ENCODE results near the gene NPIPA5.
"Not testable (repeated sequence)": the region's sequence is repeated elsewhere in the genome, so short reads cannot be mapped to it uniquely, and the experiment has no call there.

Gene NPIPA5

DNA sequence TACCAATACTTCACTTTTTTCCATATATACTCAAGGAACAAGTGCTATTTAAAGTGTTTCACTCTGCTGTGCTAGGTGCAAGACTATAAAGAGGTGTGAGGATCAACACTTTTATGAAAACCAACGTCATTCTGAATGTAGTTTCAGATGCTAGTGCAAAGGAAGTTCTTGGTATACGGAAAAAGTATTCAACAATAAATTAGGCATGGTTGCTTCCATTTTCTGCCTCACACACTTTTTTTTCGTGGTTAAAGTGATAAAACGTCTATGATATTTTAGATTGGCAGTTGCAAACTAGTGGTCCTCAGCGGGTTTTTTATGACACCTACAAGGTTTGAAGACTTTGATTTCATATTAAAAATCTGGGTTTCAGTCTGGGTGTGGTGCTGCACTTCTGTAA is 11.8 kb upstream of the NPIPA5 start:
- DNase-seq (ENCODE audit: low spot score) = not testable (repeated sequence)

DNA sequence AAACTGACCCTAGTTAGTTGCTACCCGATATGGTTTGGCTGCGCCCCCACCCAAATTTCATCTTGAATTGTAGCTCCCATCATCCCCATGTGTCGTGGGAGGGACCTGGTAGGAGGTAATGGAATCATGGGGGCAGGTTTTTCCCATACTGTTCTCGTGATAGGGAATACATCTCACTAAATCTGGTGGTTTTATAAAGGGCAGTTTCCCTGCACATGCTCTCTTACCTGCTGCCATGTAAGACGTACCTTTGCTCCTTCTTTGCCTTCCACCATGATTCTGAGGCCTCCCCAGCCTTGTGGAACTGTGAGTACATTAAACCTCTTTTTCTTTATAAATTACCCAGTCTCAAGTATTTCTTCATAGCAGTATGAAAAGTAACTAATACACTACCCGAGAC is 10.0 kb upstream of the NPIPA5 start:
- not testable (repeated sequence) for DNase-seq (ENCODE audit: low spot score)

DNA sequence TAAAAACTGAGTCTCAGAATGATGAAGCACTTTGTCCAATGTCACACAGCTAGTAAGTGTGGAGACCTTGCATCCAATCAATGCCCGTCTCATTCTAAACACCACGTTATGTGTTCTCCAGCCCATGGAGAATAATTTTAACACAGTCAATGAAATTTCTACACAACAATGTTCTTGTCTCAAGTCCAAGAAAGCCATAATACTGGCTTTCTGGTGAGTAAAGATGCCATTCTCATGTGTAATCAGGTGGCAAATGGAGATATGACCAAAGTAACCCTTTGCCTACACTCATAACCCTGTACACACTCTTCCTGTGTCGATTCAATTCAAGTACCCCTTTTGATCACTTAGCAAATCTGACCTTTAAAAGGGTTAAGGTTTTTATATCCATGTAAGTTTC is 4.7 kb upstream of the NPIPA5 start:
- not testable (repeated sequence) for DNase-seq (ENCODE audit: low spot score)

DNA sequence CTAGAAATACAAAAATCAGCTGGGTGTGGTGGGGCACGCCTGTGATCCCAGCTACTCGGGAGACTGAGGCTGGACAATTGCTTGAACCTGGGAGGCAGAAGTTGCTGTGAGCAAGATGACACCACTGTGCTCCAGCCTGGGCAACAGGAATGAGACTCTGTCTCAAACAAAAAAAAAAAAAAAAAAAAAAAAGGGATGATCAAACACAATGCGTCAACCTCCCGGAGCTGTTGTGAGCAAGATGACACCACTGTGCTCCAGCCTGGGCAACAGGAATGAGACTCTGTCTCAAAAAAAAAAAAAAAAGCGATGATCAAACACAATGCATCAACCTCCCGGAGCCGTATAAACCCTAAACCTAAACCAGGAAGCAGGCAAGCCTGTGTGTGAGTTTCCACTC is 20.6 kb downstream of the NPIPA5 start:
- not testable (repeated sequence) for DNase-seq (ENCODE audit: low spot score)

DNA sequence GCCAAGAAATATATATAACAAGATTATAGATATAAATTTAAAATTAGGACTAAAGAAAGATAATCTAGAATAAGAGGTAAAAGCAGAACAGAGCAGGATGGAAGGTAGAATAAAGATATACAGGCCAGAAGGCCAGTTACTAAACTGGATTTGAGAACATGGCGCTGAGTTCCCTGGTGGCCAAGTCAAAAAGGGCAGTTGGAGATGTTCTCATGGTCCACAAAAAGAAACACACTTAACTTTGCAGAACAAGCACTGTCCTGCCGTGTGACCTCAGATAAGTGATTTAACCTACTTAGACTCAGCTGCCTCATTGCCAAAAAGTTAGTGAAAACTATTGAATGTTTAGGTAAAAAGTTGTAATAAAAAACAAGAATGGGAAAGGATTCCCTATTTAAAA is 23.2 kb downstream of the NPIPA5 start:
- DNase-seq (ENCODE audit: low spot score) = not testable (repeated sequence)

DNA sequence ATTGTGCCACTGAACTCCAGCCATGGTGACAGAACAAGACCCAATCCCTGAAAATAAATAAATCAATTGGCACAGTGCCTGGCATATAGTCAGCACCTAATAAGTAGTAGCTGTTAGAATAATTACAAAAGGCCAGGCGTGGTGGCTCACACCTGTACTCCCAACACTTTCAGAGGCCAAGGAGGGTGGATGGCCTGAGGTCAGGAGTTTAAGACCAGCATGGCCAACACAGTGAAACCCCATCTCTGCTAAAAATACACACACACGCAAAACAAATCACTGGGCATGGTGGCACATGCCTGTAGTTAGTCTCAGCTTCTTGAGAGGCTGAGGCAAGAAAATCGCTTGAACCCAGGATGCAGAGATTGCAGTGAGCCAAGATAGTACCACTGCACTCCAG is 25.2 kb downstream of the NPIPA5 start:
- not testable (repeated sequence) for DNase-seq (ENCODE audit: low spot score)

DNA sequence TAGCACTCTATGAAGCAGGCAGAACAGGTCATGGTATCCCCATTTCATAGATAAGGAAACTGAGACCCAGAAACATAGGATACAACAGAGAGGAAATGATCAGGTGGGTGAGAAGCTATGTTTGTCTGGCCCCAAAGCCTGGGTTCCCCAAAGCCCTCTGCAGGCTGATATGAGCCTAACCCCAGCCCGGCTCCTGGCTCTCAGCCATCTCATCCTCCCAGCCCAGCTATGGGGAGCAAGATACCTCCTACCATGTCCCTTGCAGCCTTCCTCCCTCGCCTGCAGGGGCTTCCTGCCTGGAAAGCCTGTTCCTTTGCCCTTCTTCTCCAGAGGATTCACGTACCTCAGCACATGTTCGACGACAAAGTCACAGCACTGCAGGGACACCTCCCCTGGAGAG is 26.3 kb downstream of the NPIPA5 start:
- DNase-seq (ENCODE audit: low spot score) = not testable (repeated sequence)

DNA sequence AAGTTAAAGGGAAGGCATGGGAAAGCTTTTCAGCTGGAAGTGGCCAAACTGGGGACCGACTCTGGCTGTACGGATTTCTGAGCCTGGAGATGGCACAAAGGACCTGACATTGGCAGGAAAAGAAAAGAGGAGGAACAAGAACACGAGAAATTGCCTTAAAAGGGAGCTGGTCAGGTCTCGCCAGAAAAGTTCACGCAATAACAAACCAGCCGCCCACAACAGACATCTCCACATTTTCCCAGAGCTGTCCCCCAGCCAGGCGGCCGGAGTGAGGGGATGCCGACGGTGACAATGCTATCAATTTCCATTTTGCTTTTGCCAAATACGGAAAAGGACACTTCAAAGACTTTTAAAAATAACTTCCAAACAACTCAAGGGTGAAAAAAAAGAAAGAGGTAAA is 26.8 kb downstream of the NPIPA5 start:
- DNase-seq (ENCODE audit: low spot score) = not testable (repeated sequence)

DNA sequence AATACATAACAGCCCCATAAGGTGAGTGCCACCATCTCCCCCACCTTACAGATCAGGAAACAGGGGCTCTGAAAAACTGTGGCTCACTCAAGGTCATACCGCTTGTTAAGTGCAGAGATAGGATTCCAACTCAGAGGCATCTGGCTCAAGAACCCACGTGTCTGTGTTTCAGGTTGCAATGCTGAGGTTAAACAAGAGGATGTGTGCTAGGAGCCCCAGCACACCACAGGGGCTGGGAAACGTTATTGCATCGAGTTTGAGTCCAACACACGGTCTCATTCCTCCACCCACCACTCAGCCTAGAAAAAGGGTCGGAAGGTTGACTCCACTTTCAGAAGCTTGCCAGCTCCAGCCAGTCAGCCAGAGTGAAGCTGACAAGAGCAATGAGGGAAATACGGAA is 29.4 kb downstream of the NPIPA5 start:
- not testable (repeated sequence) for DNase-seq (ENCODE audit: low spot score)

DNA sequence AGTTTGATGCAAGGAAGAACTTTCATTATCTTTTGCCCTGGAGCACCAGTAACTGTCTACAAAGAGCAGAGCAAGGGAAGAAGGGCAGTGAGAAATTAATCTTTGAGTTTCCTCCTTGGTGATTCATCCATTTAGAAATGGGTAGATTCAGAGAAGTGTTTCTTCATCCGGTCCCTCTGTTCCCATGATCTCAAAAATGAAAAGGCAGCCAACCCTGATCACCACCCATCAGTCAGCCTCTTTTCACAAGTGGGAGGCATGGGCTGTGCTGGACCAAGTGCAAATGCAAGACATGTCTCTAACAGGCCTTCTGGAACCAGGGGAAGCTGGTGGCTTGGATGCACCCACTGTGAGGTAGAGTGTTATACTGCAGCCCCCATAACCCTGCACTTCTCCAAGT is 35.8 kb downstream of the NPIPA5 start:
- not testable (repeated sequence) for DNase-seq (ENCODE audit: low spot score)

DNA sequence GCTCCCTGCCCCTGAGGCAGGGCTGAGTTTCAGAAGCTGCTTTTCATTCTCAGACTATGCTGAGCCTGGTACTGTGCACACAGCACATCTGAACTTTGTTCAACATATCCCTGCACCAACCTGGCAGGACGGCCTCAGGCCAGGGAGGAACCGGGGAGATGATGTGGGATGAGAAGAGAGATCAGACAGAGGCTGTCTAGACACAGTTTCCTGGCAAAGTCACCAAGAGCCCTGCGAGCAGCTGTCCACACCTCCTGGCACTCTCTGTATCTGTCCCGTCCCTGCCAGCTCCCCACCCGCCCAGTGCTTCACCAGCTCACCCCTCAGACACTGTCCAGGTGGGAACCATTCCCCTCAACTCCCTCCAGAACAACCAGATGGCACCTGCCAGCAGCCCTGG is 39.1 kb downstream of the NPIPA5 start:
- DNase-seq (ENCODE audit: low spot score) = not testable (repeated sequence)

DNA sequence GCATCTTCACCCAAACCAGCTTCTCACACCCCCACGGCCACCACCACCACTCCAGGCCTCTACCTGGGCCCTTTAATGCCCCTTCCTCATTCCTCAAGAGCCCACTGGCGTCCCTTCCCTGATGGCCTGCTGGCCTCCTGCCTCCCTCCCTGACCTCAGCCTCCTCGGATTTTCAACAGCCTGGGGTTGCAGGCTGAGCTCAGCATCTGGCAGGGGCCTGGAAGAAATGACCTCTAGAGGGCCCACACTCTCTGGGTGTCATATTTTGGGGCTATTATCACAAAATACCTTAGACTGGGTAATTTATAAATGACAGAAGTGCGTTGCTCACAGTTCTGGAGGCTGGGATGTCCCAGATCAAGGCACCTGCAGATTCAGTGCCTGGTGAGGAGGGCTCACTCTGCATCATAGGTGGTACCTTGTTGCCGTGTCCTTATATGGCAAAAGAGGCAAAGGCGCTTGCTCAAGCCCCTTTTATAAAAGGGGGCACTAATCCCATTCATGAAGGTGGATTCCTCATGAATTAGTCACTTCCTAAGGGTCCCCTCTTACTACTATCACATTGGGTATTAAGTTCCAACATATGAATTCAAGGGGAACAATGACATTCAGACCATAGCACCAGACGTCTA is 40.0 kb downstream of the NPIPA5 start:
- not testable (repeated sequence) for DNase-seq (ENCODE audit: low spot score)

DNA sequence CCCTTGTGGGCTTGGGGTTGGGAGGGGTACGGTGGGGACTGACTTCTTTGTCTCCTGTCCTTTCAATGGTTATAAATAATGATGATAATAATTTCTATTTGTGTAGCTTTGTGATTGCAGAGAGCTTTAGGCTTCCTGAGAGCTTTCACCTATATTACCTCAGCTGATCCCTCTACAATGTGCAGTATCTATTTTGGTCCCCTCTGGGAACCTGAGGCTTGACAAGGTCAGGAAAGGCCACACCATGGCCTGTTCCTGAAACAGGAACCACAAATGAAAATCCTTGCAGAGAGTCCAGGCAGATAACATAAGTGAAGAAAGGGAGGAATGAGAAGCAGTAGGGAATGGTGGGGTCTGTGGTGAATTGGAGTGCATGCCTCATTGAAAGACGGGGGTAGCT is 42.5 kb downstream of the NPIPA5 start:
- not testable (repeated sequence) for DNase-seq (ENCODE audit: low spot score)

DNA sequence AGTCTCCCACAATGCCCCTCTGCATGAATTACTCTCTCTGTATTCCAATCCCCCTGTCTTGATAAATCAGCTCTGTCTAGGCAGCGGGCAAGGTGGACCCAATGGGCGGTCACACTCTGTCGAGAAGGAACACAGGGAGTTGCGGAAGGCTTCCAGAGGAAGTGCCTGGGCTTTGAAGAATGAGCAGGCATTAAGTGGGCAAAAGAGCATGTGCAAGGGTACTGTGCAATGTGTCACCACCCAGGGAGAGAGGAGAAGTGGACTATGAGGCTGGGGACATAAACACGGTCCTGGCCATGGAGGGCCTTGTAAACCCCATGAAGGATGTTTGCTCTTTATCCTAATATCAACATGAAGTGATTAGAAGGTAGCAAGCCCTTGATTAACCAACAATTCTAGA is 44.1 kb downstream of the NPIPA5 start:
- not testable (repeated sequence) for DNase-seq (ENCODE audit: low spot score)

DNA sequence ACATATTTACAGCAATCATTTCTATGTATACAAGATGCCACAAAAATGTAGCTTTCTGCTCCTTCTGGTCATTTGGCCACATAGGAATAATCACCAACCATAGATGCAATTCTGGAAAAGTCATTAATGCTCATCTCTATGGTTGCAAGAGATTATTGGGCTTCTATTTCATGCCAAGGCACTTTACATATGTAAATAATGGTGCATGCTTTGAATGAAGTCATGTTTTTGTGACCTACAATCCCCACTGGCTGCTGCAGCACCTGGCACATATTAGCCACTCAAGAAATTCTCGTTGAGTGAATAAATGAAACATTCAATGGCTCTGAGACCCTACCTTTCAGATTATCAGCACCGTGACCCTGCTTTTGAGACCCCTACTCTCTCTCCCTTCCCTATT is 47.1 kb downstream of the NPIPA5 start:
- DNase-seq (ENCODE audit: low spot score) = not testable (repeated sequence)

DNA sequence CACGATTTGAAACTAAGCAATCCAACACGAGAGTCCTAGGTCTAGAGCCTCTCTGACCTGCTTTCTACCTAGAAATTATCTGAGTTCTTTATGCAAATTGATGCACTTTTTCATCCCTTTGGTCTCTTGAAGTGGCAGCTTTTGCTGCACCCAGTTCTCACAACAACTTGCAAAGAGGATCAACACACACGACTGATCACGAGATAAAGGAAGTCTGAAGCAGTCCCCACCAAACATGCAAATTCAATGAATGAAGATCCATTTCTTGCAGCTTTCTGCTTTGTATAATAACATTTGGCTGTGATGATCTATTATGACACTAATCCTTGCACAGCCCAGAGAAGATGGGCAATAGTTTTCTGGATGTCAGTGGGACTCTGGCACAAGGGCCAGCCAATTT is 53.1 kb downstream of the NPIPA5 start:
- not testable (repeated sequence) for DNase-seq (ENCODE audit: low spot score)

DNA sequence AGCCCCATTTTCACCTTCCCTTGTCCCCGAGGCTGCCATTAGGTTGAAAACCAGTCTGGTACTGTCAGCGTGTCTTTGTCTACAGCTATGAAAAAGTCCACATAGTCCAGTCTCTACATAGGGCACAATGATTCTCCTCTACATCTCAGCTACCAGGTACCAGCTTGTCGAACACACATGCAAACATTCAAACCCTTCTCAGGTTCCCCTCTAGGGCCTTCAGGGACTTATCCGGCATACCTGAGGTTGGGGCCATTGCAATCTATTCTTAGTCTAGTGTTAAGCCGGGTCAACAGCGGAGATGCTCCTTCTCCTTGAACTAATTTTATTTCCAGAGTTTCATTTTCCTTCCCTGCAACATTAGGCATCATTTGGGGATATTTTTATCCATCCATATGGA is 54.7 kb downstream of the NPIPA5 start:
- DNase-seq (ENCODE audit: low spot score) = not testable (repeated sequence)

DNA sequence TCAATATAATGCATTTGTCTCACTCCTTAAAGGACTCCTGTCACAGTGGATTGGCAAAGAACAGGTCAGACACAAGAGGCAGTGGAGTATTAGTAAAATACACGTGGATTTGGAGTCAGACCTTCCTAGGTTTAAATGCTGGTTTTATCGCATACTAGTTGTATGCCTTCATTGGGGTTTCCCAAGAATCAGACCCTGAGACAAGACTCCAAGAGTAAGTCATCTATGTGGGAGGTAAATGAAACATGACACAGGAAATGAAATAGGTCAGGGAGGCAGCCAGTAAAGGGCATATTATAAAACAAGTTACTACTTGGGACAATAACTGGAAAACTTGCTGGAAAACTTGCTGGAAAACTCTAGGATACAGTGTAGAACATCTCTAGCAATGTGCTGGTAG is 56.9 kb downstream of the NPIPA5 start:
- not testable (repeated sequence) for DNase-seq (ENCODE audit: low spot score)

DNA sequence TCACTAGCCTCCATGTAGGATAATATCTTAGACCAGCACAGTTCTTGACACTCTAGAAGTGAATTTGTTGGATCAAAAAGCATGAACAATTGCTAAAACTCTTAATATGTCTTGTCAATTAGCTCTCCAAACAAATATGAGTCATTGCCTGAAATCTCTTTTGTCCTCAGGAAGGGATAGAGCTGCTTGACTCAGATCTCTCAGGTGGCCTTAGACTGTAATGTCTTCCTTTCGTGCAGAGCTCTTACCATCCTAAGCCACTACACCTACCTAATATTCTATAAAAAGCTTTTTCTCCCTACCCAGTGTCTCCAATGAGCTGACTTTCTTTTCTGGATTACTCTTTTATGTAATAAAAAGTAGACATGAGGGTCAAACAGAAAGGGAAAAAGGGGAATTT is 63.5 kb downstream of the NPIPA5 start:
- DNase-seq (ENCODE audit: low spot score) = not testable (repeated sequence)

Data from hepatic stellate cell (primary cell).